IPS-18a (cell line): ENCODE measurements around the gene TMEM212.

Source experiments
- H3K27ac ChIP-seq: one replicate; pipeline ENCODE4 v1.5.1; 2013; ENCODE audit warnings: low read length
- H3K27me3 ChIP-seq: one replicate; pipeline ENCODE4 v1.6.1; 2013; ENCODE audit warnings: mild to moderate bottlenecking, low read length; ENCODE audit not compliant: control insufficient read depth, insufficient read depth
- H3K36me3 ChIP-seq: one replicate; pipeline ENCODE4 v1.6.1; 2013; ENCODE audit warnings: low read depth, low read length; ENCODE audit not compliant: control insufficient read depth
- H3K4me1 ChIP-seq: one replicate; pipeline ENCODE4 v1.6.1; 2013; ENCODE audit warnings: low read depth, low read length; ENCODE audit not compliant: control insufficient read depth
- H3K4me3 ChIP-seq: one replicate; pipeline ENCODE4 v1.5.1; 2013; ENCODE audit warnings: low read length
- H3K9ac ChIP-seq: one replicate; pipeline ENCODE4 v1.6.1; 2013; ENCODE audit warnings: mild to moderate bottlenecking, low read length, moderate library complexity
- H3K9me3 ChIP-seq: one replicate; pipeline ENCODE4 v1.6.1; 2013; ENCODE audit warnings: low read depth, low read length; ENCODE audit not compliant: control insufficient read depth

The TMEM212 gene

GRCh38 chr3:171837698-171838097 lies 5.5 kb upstream of the TMEM212 start:
- Histone ChIP-seq H3K36me3 (no peaks in the 10 kb centered on the region), H3K27me3 (no peaks in the 10 kb centered on the region), H3K9me3 (no peaks in the 10 kb centered on the region), H3K4me1 (peaks cover 20% of the 10 kb centered on the region), H3K27ac (no peak overlapping the region), H3K9ac (no peak overlapping the region), H3K4me3 (no peak overlapping the region)

GRCh38 chr3:171838218-171838720 lies 4.9 kb upstream of the TMEM212 start:
- no peaks in the 10 kb centered on the region for H3K9me3 ChIP-seq
- no peak overlapping the region for H3K27ac ChIP-seq
- H3K4me1 ChIP-seq = peaks cover 26% of the 10 kb centered on the region
- no peaks in the 10 kb centered on the region for H3K36me3 ChIP-seq
- no peaks in the 10 kb centered on the region for H3K27me3 ChIP-seq
- no peak overlapping the region for H3K9ac ChIP-seq
- no peak overlapping the region for H3K4me3 ChIP-seq

DNA sequence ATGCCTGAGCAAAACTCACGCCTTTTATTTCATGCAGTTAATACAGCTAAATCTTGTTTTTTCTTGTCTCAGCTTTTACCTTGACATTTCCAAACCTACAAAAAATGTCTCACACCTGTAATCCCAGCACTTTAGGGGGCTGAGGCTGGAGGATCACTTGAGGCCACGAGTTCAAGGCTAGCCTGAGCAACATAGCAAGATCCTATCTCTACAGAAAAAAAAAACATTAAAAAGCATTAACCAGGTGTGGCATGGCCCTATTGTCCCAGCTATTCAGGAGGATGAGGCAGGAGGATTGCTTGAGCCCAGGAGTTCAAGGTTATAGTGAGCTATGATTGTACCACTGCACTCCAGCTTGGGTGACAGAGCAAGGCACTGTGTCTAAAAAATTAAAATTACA lies 3.9 kb upstream of the TMEM212 start:
- no peak overlapping the region for H3K4me3 ChIP-seq
- H3K4me1 ChIP-seq = peaks cover 26% of the 10 kb centered on the region

GRCh38 chr3:171840445-171840810 lies 2.7 kb upstream of the TMEM212 start:
- no peak overlapping the region for H3K27ac ChIP-seq
- peaks cover 26% of the 10 kb centered on the region for H3K4me1 ChIP-seq
- H3K36me3 ChIP-seq = no peaks in the 10 kb centered on the region
- no peak overlapping the region for H3K9ac ChIP-seq
- H3K9me3 ChIP-seq = no peaks in the 10 kb centered on the region
- no peak overlapping the region for H3K4me3 ChIP-seq
- H3K27me3 ChIP-seq = no peaks in the 10 kb centered on the region

More for the DNA sequence above, 3.9 kb upstream of the TMEM212 start:
- no peaks in the 10 kb centered on the region for H3K9me3 ChIP-seq
- no peaks in the 10 kb centered on the region for H3K27me3 ChIP-seq
- no peak overlapping the region for H3K27ac ChIP-seq
- no peak overlapping the region for H3K9ac ChIP-seq
- no peaks in the 10 kb centered on the region for H3K36me3 ChIP-seq

- H3K9ac ChIP-seq = no peak overlapping the region
- peaks cover 26% of the 10 kb centered on the region for H3K4me1 ChIP-seq
- H3K27me3 ChIP-seq = no peaks in the 10 kb centered on the region
- H3K27ac ChIP-seq = no peak overlapping the region
- H3K9me3 ChIP-seq = no peaks in the 10 kb centered on the region
- H3K36me3 ChIP-seq = no peaks in the 10 kb centered on the region
- H3K4me3 ChIP-seq = no peak overlapping the region
Measured at GRCh38 chr3:171840811-171841619, 2.1 kb upstream of the TMEM212 start.

DNA sequence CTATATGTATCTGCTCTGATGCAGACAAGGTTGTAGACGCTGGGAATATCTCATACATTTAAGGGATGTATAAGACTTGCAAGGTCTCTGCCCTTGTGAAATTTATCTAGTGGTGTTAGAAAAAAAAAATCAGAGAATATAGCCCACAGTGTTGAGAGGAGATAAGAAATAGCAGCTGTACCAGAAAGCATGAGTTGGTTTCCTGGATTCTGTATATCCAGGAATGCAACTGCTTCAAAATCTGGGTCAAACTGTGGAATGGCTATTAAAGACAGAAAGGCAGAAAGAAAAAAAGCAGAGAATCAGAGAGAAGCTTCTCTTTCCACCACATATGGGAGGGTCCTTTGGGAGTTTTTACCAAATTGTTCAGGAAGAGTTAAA lies 1.5 kb upstream of the TMEM212 start:
- no peak overlapping the region for H3K9ac ChIP-seq
- H3K27me3 ChIP-seq = no peaks in the 10 kb centered on the region
- H3K27ac ChIP-seq = no peak overlapping the region
- H3K4me3 ChIP-seq = no peak overlapping the region
- H3K4me1 ChIP-seq = peaks cover 26% of the 10 kb centered on the region
- no peaks in the 10 kb centered on the region for H3K36me3 ChIP-seq
- H3K9me3 ChIP-seq = no peaks in the 10 kb centered on the region

DNA sequence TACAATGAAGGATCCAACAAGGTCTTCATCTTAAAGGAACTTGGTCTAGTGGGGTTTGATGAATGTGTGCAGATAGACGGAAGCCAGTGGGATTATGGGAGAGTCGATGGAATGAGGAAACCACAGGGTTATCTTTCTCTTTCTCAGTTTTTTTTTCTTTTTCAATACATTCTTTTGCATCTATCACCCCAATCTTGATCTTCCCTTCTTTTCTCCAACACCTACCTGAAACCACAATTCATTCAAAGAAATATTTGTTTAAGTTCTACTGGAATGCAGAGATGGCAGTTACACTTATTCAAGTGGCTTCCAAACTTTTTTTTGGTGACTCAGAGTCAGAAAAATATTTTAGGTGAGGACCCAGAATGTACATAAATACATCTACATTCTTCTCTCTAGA lies 1.7 kb downstream of the TMEM212 start:
- Histone ChIP-seq H3K9ac (no peak overlapping the region), H3K9me3 (no peaks in the 10 kb centered on the region), H3K4me1 (peaks cover 16% of the 10 kb centered on the region), H3K27ac (no peak overlapping the region), H3K27me3 (no peaks in the 10 kb centered on the region), H3K36me3 (no peaks in the 10 kb centered on the region), H3K4me3 (no peak overlapping the region)

GRCh38 chr3:171845481-171846284 lies 2.5 kb downstream of the TMEM212 start:
- Histone ChIP-seq H3K9ac (no peak overlapping the region), H3K4me3 (no peak overlapping the region), H3K9me3 (no peaks in the 10 kb centered on the region), H3K27ac (no peak overlapping the region), H3K4me1 (peaks cover 12% of the 10 kb centered on the region), H3K27me3 (no peaks in the 10 kb centered on the region), H3K36me3 (no peaks in the 10 kb centered on the region)

DNA sequence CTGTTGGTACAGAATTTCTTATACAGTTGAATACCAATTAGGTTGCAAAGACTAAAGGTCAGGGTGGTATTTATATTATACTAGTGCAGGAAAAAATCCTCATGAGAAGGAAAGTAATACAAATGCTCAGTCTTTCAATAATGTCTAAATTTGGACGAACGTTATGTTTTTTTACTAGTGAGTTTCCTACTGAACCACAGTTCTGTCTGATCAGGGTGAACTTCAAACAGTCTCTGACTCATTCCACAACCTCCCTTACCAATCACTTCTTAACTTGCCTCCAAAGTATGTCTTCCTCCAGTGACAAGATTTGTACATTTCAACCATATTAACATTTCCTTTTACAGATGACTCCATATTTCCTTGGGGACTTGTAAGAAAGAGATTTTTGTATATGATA lies 3.4 kb downstream of the TMEM212 start:
- H3K27me3 ChIP-seq = no peaks in the 10 kb centered on the region
- no peak overlapping the region for H3K4me3 ChIP-seq
- peaks cover 11% of the 10 kb centered on the region for H3K4me1 ChIP-seq

GRCh38 chr3:171847133-171847532 lies 4.0 kb downstream of the TMEM212 start:
- H3K4me3 ChIP-seq = no peak overlapping the region
- no peak overlapping the region for H3K9ac ChIP-seq
- H3K9me3 ChIP-seq = no peaks in the 10 kb centered on the region
- no peak overlapping the region for H3K27ac ChIP-seq
- no peaks in the 10 kb centered on the region for H3K36me3 ChIP-seq
- H3K27me3 ChIP-seq = no peaks in the 10 kb centered on the region
- H3K4me1 ChIP-seq = peaks cover 12% of the 10 kb centered on the region

More for the DNA sequence above, 3.4 kb downstream of the TMEM212 start:
- no peaks in the 10 kb centered on the region for H3K36me3 ChIP-seq
- H3K9me3 ChIP-seq = no peaks in the 10 kb centered on the region
- H3K27ac ChIP-seq = no peak overlapping the region
- no peak overlapping the region for H3K9ac ChIP-seq

DNA sequence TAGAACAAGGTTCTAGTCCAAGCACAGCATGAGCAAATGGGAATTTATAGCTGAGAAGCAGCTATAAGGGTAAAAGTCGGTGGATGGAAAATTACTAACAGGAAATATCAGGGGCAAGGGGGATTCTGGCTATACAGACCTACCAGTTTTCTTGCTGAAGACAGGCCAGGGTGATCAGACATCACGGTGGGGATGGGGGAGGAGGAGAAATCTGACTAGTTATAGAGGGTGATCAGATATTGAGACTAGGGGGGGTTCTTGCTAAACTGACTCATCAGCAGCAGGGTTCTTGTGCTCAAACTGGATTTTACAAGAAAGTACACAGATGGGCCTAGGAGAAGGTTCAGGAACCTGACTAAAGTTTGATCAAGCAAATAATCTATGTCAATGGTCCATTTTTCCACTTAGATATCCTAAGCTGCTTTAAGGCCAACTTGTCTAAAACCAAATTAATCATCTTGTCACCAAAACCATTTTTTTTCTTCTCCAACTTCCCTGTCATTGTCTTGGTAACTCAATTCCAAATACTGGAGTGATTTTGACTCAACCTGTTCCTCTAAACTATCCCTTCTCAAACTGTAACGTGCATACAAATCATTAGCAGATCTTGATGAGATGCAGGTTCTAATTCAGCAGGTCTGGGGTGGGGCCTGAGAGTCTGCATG lies 4.6 kb downstream of the TMEM212 start:
- no peaks in the 10 kb centered on the region for H3K27me3 ChIP-seq
- H3K4me1 ChIP-seq = peaks cover 10% of the 10 kb centered on the region
- H3K36me3 ChIP-seq = no peaks in the 10 kb centered on the region
- H3K27ac ChIP-seq = no peak overlapping the region
- no peak overlapping the region for H3K9ac ChIP-seq
- no peaks in the 10 kb centered on the region for H3K9me3 ChIP-seq
- H3K4me3 ChIP-seq = no peak overlapping the region
